ENCODE results near the gene PERP. TPM values are rescaled to one million over a fixed set of nuclear protein-coding genes. Genes with fewer than 3 reads are reported as not detected.

Gene PERP
- total RNA-seq, 4 donors from 2014 or later = 7.4 to 84.8 (median 46.2) TPM

DNA sequence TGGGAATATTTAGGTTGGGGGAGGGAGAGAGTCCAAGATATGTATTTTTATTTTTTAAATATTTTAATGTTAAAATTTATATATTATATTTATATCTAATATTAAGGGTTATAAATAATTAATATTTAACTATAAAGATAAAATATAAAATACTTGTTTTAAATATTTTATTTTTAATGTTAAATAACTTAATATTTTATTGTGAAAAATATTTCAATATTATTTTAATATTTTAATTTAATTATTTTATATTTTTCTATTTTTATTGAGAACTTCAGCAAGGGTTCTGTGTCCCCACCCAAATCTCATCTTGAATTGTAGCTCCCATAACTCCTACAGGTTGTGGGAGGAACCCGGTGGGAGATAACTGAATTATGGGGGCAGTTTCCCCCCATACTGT is 34.0 kb downstream of the PERP start:
- Histone ChIP-seq H3K4me3 (no peak overlapping the region), H3K9me3 (no peaks in the 10 kb centered on the region), H3K27me3 (no peaks in the 10 kb centered on the region), H3K27ac (no peak overlapping the region), H3K36me3 (no peaks in the 10 kb centered on the region), H3K4me1 (no peaks in the 10 kb centered on the region)
- no peak for DNase-seq
- no peak for TF ChIP-seq CTCF (IDR thresholded peaks at IDR 0.05)

DNA sequence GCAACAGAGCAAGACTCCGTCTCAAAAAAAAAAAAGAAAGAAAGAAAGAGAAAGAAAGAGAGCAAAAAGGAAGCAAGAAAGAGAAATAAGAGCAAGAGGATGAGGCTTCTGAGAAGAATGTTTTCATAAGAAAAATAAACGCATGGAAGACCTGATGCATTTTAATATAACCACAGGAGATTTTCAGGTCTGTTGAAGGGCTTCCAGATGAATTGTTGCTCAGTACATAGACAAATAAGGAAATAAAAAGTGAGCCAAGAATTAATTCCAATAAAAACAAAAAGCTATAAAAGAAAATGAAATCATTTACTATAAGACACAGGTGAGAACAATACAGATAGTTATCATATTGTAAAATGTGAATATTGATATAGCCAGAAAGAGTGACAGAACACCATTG is 43.5 kb downstream of the PERP start:
- Histone ChIP-seq H3K27ac (no peak overlapping the region), H3K9me3 (no peaks in the 10 kb centered on the region), H3K27me3 (no peaks in the 10 kb centered on the region), H3K4me3 (no peak overlapping the region), H3K36me3 (no peaks in the 10 kb centered on the region), H3K4me1 (no peaks in the 10 kb centered on the region)
- no peak for TF ChIP-seq CTCF (IDR thresholded peaks at IDR 0.05)
- TF ChIP-seq POLR2A (IDR thresholded peaks at IDR 0.05) = no peak
- no peak for DNase-seq

DNA sequence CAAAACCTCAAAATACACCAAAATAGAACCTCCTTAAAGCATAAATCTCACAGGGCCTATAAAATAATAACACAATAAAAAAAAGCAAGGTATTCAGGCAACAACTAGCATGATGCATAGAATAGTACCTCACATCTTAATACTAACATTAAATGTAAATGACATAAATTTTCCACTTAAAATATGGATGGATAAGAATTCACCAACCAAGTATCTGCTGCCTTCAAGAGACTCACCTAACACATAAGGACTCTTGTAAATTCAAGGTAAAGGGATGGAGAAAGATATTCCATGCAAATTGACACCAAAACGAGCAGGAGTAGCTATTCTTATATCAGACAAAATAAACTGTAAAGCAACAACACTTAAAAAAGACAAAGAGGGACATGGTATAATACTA is 52.2 kb downstream of the PERP start:
- DNase-seq = no peak
- Histone ChIP-seq H3K4me1 (no peaks in the 10 kb centered on the region), H3K36me3 (no peaks in the 10 kb centered on the region), H3K4me3 (no peak overlapping the region), H3K27ac (no peak overlapping the region), H3K27me3 (no peaks in the 10 kb centered on the region), H3K9me3 (no peaks in the 10 kb centered on the region)
- TF ChIP-seq POLR2A (IDR thresholded peaks at IDR 0.05) = no peak

DNA sequence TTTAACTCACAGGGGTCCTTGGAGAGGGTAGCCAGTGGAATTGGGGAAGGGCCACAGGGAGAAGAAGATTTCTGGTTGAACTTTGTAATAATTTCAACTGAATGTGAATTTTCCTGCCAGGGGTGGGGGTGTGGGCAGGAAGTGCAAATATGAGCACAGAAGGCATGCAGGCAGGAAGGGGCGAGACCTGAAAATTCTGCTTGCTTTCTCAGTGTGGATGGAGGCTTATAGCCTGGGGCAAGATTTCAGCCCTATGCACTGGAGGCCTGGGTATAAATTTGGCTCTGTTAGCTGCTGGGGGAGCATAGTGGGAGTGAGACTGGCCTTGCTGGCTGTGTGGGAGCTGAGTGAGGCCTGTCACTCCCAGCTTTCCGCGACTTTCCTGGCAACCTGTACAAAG is 54.4 kb downstream of the PERP start:
- Histone ChIP-seq H3K9me3 (no peaks in the 10 kb centered on the region), H3K4me3 (no peak overlapping the region), H3K4me1 (no peaks in the 10 kb centered on the region), H3K27ac (no peak overlapping the region), H3K36me3 (no peaks in the 10 kb centered on the region), H3K27me3 (no peaks in the 10 kb centered on the region)
- DNase-seq = no peak
- no peak for TF ChIP-seq POLR2A (IDR thresholded peaks at IDR 0.05)
- no peak for TF ChIP-seq CTCF (IDR thresholded peaks at IDR 0.05)

GRCh38 chr6:138044972-138045371 is 62.2 kb downstream of the PERP start:
- TF ChIP-seq POLR2A (IDR thresholded peaks at IDR 0.05) (no peak), CTCF (IDR thresholded peaks at IDR 0.05) (no peak)

DNA sequence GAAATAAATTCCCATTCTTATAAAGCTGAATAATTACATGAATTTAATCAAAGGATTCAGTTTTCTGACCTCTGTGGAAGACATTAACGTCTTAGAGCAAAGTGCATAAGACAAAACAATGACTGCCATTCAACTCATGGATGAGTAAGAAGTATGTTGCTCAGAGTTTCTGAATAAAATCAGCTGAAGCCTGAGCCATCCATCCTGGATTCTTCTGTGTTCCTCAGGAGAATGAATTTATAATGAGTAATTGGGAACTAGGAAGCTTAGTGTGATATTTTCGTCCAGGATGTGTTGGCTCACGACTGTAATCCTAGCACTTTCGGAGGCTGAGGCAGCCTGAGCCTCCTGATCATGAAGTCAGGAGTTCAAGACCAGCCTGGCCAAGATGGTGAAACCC is 62.8 kb downstream of the PERP start:
- Histone ChIP-seq H3K9me3 (no peaks in the 10 kb centered on the region), H3K4me3 (no peak overlapping the region), H3K27ac (no peak overlapping the region), H3K4me1 (no peaks in the 10 kb centered on the region), H3K27me3 (no peaks in the 10 kb centered on the region), H3K36me3 (no peaks in the 10 kb centered on the region)
- no peak for DNase-seq
- TF ChIP-seq POLR2A (IDR thresholded peaks at IDR 0.05) = no peak
- no peak for TF ChIP-seq CTCF (IDR thresholded peaks at IDR 0.05)

More at GRCh38 chr6:138044972-138045371, 62.2 kb downstream of the PERP start:
- Histone ChIP-seq H3K36me3 (no peaks in the 10 kb centered on the region), H3K4me3 (no peak overlapping the region), H3K27ac (no peak overlapping the region), H3K4me1 (no peaks in the 10 kb centered on the region), H3K9me3 (no peaks in the 10 kb centered on the region), H3K27me3 (no peaks in the 10 kb centered on the region)
- no peak for DNase-seq

Other genes starting within 250 kb of the PERP start
- gene TNFAIP3, start 240.2 kb downstream of the PERP start, total RNA-seq = 10 to 100 TPM; 19.3 to 66.8 (median 30.6) TPM
- 10 to 100 TPM in 2 of 4 donors, 1 to 10 TPM in 2; 8.9 to 12.0 (median 10.5) TPM for gene ARFGEF3, start 54.5 kb upstream of the PERP start, total RNA-seq
- not detected for gene PBOV1, start 111.1 kb upstream of the PERP start, total RNA-seq